Naive B cell (primary cell): ENCODE measurements around the gene CEBPB. TPM values are rescaled to one million over a fixed set of nuclear protein-coding genes. Genes with fewer than 3 reads are reported as not detected.

ENCODE experiments used
- ATAC-seq, 2 donors: fragments of 150-1000 bp; cut with Tn5 transposase; 2 replicates each; pipeline ENCODE4 v1.10.0; 2021; ENCODE audit warnings: low read depth in 2 of 2, mild to moderate bottlenecking in 2 of 2, moderate library complexity in 2 of 2
- DNase-seq: peaks from one replicate; pipeline ENCODE4 v3.0.0; 2022
- H3K27ac Mint-ChIP-seq, 6 donors: one replicate each; pipeline ENCODE4 v1.8.0; 2020 to 2022; ENCODE audit warnings: mild to moderate bottlenecking in 6 of 6, mixed read lengths in 6 of 6, moderate library complexity in 5 of 6, inconsistent platforms in 2 of 6
- H3K27me3 Mint-ChIP-seq, 3 donors: one replicate each; pipeline ENCODE4 v1.8.0; 2021 to 2022; ENCODE audit warnings: mixed read lengths in 3 of 3, mild to moderate bottlenecking in 1 of 3
- H3K36me3 Mint-ChIP-seq, 2 donors: one replicate each; pipeline ENCODE4 v1.8.0; 2020 to 2022; ENCODE audit warnings: mixed read lengths in 2 of 2, inconsistent platforms in 1 of 2, mild to moderate bottlenecking in 1 of 2
- H3K4me1 Mint-ChIP-seq, 3 donors: one replicate each; pipeline ENCODE4 v1.8.0; 2020 to 2022; ENCODE audit warnings: mixed read lengths in 3 of 3, inconsistent platforms in 1 of 3, mild to moderate bottlenecking in 1 of 3, moderate library complexity in 1 of 3
- H3K4me3 Mint-ChIP-seq, 8 donors: one replicate each; pipeline ENCODE4 v1.8.0; 2020 to 2022; ENCODE audit warnings: mild to moderate bottlenecking in 8 of 8, mixed read lengths in 8 of 8, moderate library complexity in 8 of 8, inconsistent platforms in 2 of 8
- H3K9me3 Mint-ChIP-seq, 7 donors: one replicate each; pipeline ENCODE4 v1.8.0; 2020 to 2022; ENCODE audit warnings: mixed read lengths in 7 of 7, mild to moderate bottlenecking in 5 of 7, inconsistent platforms in 2 of 7, moderate library complexity in 1 of 7
- polyA plus RNA-seq, 6 donors: library from polyadenylated mRNA; unstranded; fragments of 300-500 nt; fragmentation: Illumina TruSeq; gene quantifications; one replicate each; pipeline ENCODE4 v1.2.3, GENCODE V29; 2021; ENCODE audit warnings: low read depth in 6 of 6

Gene CEBPB
- polyA plus RNA-seq, 6 donors from 2014 or later = 8.3 to 17.0 (median 13.0) TPM

GRCh38 chr20:50234288-50234687 lies 43.7 kb downstream of the CEBPB start:
- no peak for ATAC-seq
- no peak overlapping the region for H3K27ac Mint-ChIP-seq

GRCh38 chr20:50237349-50237748 lies 46.7 kb downstream of the CEBPB start:
- Mint-ChIP-seq H3K36me3 (no peaks in the 10 kb centered on the region), H3K4me3 (no peak overlapping the region), H3K9me3 (peaks cover 0 to 4% (median 0%) of the 10 kb centered on the region in 7 donors), H3K27ac (no peak overlapping the region), H3K4me1 (peaks cover 0 to 4% (median 0%) of the 10 kb centered on the region in 3 donors), H3K27me3 (peaks cover 5 to 24% (median 23%) of the 10 kb centered on the region in 3 donors)
- ATAC-seq (no peak), DNase-seq (no peak)

More at GRCh38 chr20:50234288-50234687, 43.7 kb downstream of the CEBPB start:
- DNase-seq = no peak
- Mint-ChIP-seq H3K27me3 (peaks cover 5 to 18% (median 14%) of the 10 kb centered on the region in 3 donors), H3K4me3 (no peak overlapping the region), H3K36me3 (no peaks in the 10 kb centered on the region), H3K9me3 (peaks cover 0 to 4% (median 0%) of the 10 kb centered on the region in 7 donors), H3K4me1 (peaks cover 0 to 4% (median 0%) of the 10 kb centered on the region in 3 donors)

GRCh38 chr20:50238081-50238800 lies 47.6 kb downstream of the CEBPB start:
- no peak for ATAC-seq
- H3K27me3 Mint-ChIP-seq = peaks cover 5 to 24% (median 17%) of the 10 kb centered on the region in 3 donors
- no peak for DNase-seq
- H3K9me3 Mint-ChIP-seq = no peaks in the 10 kb centered on the region
- H3K4me3 Mint-ChIP-seq = peak overlapping the region in 1 of 8 donors; percentile 22
- H3K27ac Mint-ChIP-seq = peak overlapping the region in 1 of 6 donors; percentile 47
- H3K36me3 Mint-ChIP-seq = no peaks in the 10 kb centered on the region
- peaks cover 0 to 4% (median 0%) of the 10 kb centered on the region in 3 donors for H3K4me1 Mint-ChIP-seq

- DNase-seq = no peak
- Mint-ChIP-seq H3K4me3 (no peak overlapping the region), H3K27ac (no peak overlapping the region), H3K9me3 (no peaks in the 10 kb centered on the region), H3K36me3 (no peaks in the 10 kb centered on the region), H3K27me3 (peaks cover 5 to 19% (median 17%) of the 10 kb centered on the region in 3 donors), H3K4me1 (peaks cover 0 to 4% (median 0%) of the 10 kb centered on the region in 3 donors)
- ATAC-seq = no peak
Observed at GRCh38 chr20:50240092-50240491, 49.5 kb downstream of the CEBPB start.

GRCh38 chr20:50242178-50242514 lies 51.5 kb downstream of the CEBPB start:
- Mint-ChIP-seq H3K27me3 (peaks cover 0 to 22% (median 16%) of the 10 kb centered on the region in 3 donors), H3K27ac (no peak overlapping the region), H3K4me3 (no peak overlapping the region), H3K9me3 (no peaks in the 10 kb centered on the region), H3K36me3 (no peaks in the 10 kb centered on the region), H3K4me1 (no peaks in the 10 kb centered on the region)
- no peak for DNase-seq
- ATAC-seq = no peak

Other genes with a start within 250 kb of the CEBPB start
- 1 to 10 TPM in 1 of 6 donors, under 1 TPM in 4, not detected in 1; 0.36 to 1.8 (median 0.73) TPM for gene SNAI1, start 207.8 kb upstream of the CEBPB start, polyA plus RNA-seq
- gene UBE2V1, start 77.7 kb upstream of the CEBPB start, polyA plus RNA-seq = 100 to 1,000 TPM in 5 of 6 donors, 10 to 100 TPM in 1; 99.3 to 153 (median 113) TPM
- 10 to 100 TPM; 14.1 to 22.6 (median 16.9) TPM for gene PEDS1, start 37.1 kb upstream of the CEBPB start, polyA plus RNA-seq